Lower leg skin (tissue), 3 donors: Measurements from ENCODE around the gene LSM4.

ENCODE experiments used
- CTCF ChIP-seq, 3 donors: fragments of 450-650 bp; IDR thresholded peaks; one replicate each; pipeline ENCODE4 v1.5.1; 2016; ENCODE audit warnings: antibody characterized with exemption in 3 of 3, mild to moderate bottlenecking in 3 of 3, moderate library complexity in 2 of 3
- POLR2A ChIP-seq, 2 donors: fragments of 450-650 bp; IDR thresholded peaks; one replicate each; pipeline ENCODE4 v1.6.1; 2016 to 2017; ENCODE audit warnings: antibody characterized with exemption in 2 of 2, mild to moderate bottlenecking in 1 of 2, moderate library complexity in 1 of 2

- TF ChIP-seq CTCF (IDR thresholded peaks at IDR 0.05) = no peak
- no peak for TF ChIP-seq POLR2A (IDR thresholded peaks at IDR 0.05)
Measured at GRCh38 chr19:18292810-18293641, 29.9 kb downstream of the LSM4 start.
